SK-N-SH treated with all-trans-retinoic acid at 6 μM for 48 hours (cell line): ENCODE results near the gene EIF4G2.

Experiments
- ATAC-seq: fragments of 200-7000 bp; cut with Tn5 transposase; 3 replicates; pipeline ENCODE4 v1.9.1; 2020; ENCODE audit warnings: mild to moderate bottlenecking, moderate library complexity
- ARNTL ChIP-seq: fragments of 450-650 bp; formaldehyde crosslinking; IDR thresholded peaks from 2 replicates; pipeline ENCODE4 v1.5.0; 2020; ENCODE audit warnings: low read depth, mild to moderate bottlenecking, moderate library complexity, borderline replicate concordance
- BACH2 ChIP-seq: fragments of 250-450 bp; sonication (Bioruptor Pico); IDR thresholded peaks from 2 replicates; pipeline ENCODE4 v1.9.0; 2021; ENCODE audit warnings: mild to moderate bottlenecking, borderline replicate concordance
- CREB5 ChIP-seq: fragments of 250-450 bp; sonication (Bioruptor Pico); IDR thresholded peaks from 2 replicates; pipeline ENCODE4 v1.5.1; 2020; ENCODE audit warnings: low read depth, mild to moderate bottlenecking, moderate library complexity
- CSDC2 ChIP-seq: fragments of 250-450 bp; sonication (Bioruptor Pico); IDR thresholded peaks from 2 replicates; pipeline ENCODE4 v1.5.0; 2020; ENCODE audit warnings: mild to moderate bottlenecking, moderate library complexity
- CSRNP3 ChIP-seq: fragments of 250-450 bp; sonication (Bioruptor Pico); IDR thresholded peaks from 2 replicates; pipeline ENCODE4 v1.5.1; 2021; ENCODE audit warnings: mild to moderate bottlenecking, moderate library complexity
- ESRRG ChIP-seq: fragments of 250-450 bp; sonication (Bioruptor Pico); IDR thresholded peaks from 2 replicates; pipeline ENCODE4 v1.6.1; 2021; ENCODE audit warnings: mild to moderate bottlenecking
- GLIS3 ChIP-seq: fragments of 250-450 bp; sonication (Bioruptor Pico); IDR thresholded peaks from 2 replicates; pipeline ENCODE4 v1.5.0; 2020; ENCODE audit warnings: mild to moderate bottlenecking, moderate library complexity
- OSR1 ChIP-seq: fragments of 250-450 bp; sonication (Bioruptor Pico); IDR thresholded peaks from 2 replicates; pipeline ENCODE4 v1.8.0; 2022; ENCODE audit warnings: moderate library complexity, mild to moderate bottlenecking, inconsistent platforms
- PATZ1 ChIP-seq: fragments of 250-450 bp; sonication (Bioruptor Pico); IDR thresholded peaks from 2 replicates; pipeline ENCODE4 v1.8.0; 2020; ENCODE audit warnings: mild to moderate bottlenecking, moderate library complexity, borderline replicate concordance
- POU6F1 ChIP-seq: fragments of 250-450 bp; sonication (Bioruptor Pico); IDR thresholded peaks from 2 replicates; pipeline ENCODE4 v1.8.0; 2021; ENCODE audit warnings: low read depth, mild to moderate bottlenecking, moderate library complexity, borderline replicate concordance
- PPARA ChIP-seq: fragments of 250-450 bp; sonication (Bioruptor Pico); IDR thresholded peaks from 2 replicates; pipeline ENCODE4 v1.5.0; 2020; ENCODE audit warnings: mild to moderate bottlenecking, borderline replicate concordance
- RARB ChIP-seq: fragments of 250-450 bp; sonication (Bioruptor Pico); IDR thresholded peaks from 2 replicates; pipeline ENCODE4 v1.8.0; 2021; ENCODE audit warnings: mild to moderate bottlenecking, moderate library complexity
- SNAI2 ChIP-seq: fragments of 250-450 bp; sonication (Bioruptor Pico); IDR thresholded peaks from 2 replicates; pipeline ENCODE4 v1.5.0; 2020; ENCODE audit warnings: mild to moderate bottlenecking, moderate library complexity
- TCF4 ChIP-seq: fragments of 250-450 bp; sonication (Bioruptor Pico); IDR thresholded peaks from 2 replicates; pipeline ENCODE4 v1.8.0; 2021; ENCODE audit warnings: mild to moderate bottlenecking, moderate library complexity, borderline replicate concordance
- TOX ChIP-seq: fragments of 250-450 bp; sonication (Bioruptor Pico); IDR thresholded peaks from 2 replicates; pipeline ENCODE4 v1.8.0; 2021; ENCODE audit warnings: mild to moderate bottlenecking, moderate library complexity, borderline replicate concordance
- TSHZ2 ChIP-seq: fragments of 250-450 bp; sonication (Bioruptor Pico); IDR thresholded peaks from 2 replicates; pipeline ENCODE4 v1.5.0; 2020; ENCODE audit warnings: mild to moderate bottlenecking, moderate library complexity
- ZFP30 ChIP-seq: fragments of 450-650 bp; formaldehyde crosslinking; IDR thresholded peaks from 2 replicates; pipeline ENCODE4 v1.5.0; 2022; ENCODE audit warnings: mild to moderate bottlenecking, moderate library complexity
- ZNF565 ChIP-seq: fragments of 450-650 bp; formaldehyde crosslinking; conservative IDR thresholded peaks from 2 replicates; pipeline ENCODE4 v1.5.0; 2020; ENCODE audit warnings: low read depth, mild to moderate bottlenecking, moderate library complexity
- ZNF70 ChIP-seq: fragments of 450-650 bp; formaldehyde crosslinking; IDR thresholded peaks from 2 replicates; pipeline ENCODE4 v1.5.0; 2020; ENCODE audit warnings: mild to moderate bottlenecking, moderate library complexity
- ZNF8 ChIP-seq: fragments of 450-650 bp; formaldehyde crosslinking; IDR thresholded peaks from 2 replicates; pipeline ENCODE4 v1.5.0; 2020; ENCODE audit warnings: mild to moderate bottlenecking, moderate library complexity

Gene EIF4G2

GRCh38 chr11:10847960-10848860 is 39.5 kb upstream of the EIF4G2 start:
- ATAC-seq, result no peak
- no peak for TF ChIP-seq PATZ1 (CRISPR knock-in tag)
- TF ChIP-seq CSRNP3, result no peak
- no peak for TF ChIP-seq ZNF8 (CRISPR knock-in tag)
- no peak for TF ChIP-seq ARNTL
- no peak for TF ChIP-seq PPARA (CRISPR knock-in tag)

GRCh38 chr11:10846660-10847059 is 37.9 kb upstream of the EIF4G2 start:
- TF ChIP-seq ZNF8 (CRISPR knock-in tag) (no peak), GLIS3 (CRISPR knock-in tag) (no peak), CSDC2 (CRISPR knock-in tag) (no peak), TOX (CRISPR knock-in tag) (no peak), TCF4 (CRISPR knock-in tag) (no peak), SNAI2 (CRISPR knock-in tag) (no peak), ZNF70 (CRISPR knock-in tag) (no peak), ZFP30 (CRISPR knock-in tag) (no peak), RARB (CRISPR knock-in tag) (no peak), CSRNP3 (no peak), ARNTL (no peak), CREB5 (no peak), TSHZ2 (CRISPR knock-in tag) (no peak), BACH2 (CRISPR knock-in tag) (no peak), POU6F1 (no peak), ESRRG (CRISPR knock-in tag) (no peak), OSR1 (no peak), PATZ1 (CRISPR knock-in tag) (no peak), PPARA (CRISPR knock-in tag) (no peak), ZNF565 (CRISPR knock-in tag) (no peak)
- no peak for ATAC-seq
